HepG2 (cell line): ENCODE measurements around the gene STARD10. TPM values are rescaled to one million over a fixed set of nuclear protein-coding genes. Genes with fewer than 3 reads are reported as not detected.

Source experiments
- AGO1 ChIP-seq: fragments of 200-400 bp; formaldehyde crosslinking; IDR thresholded peaks from 2 replicates; pipeline ENCODE4 v1.6.1; 2017; ENCODE audit warnings: mild to moderate bottlenecking, low read depth, low read length, moderate library complexity; ENCODE audit not compliant: poor library complexity, severe bottlenecking
- ASH2L ChIP-seq: fragments of 300-600, 200-600 bp; sonication (generic); IDR thresholded peaks from 2 replicates; pipeline ENCODE4 v1.7.0; 2017; ENCODE audit warnings: low read depth, mild to moderate bottlenecking, moderate library complexity, mixed read lengths, low read length; ENCODE audit not compliant: insufficient read length
- FOXK2 ChIP-seq: fragments of 450-650 bp; IDR thresholded peaks from 2 replicates; pipeline ENCODE4 v1.6.1; 2016
- GMEB1 ChIP-seq: sonication (generic); formaldehyde crosslinking; IDR thresholded peaks from 2 replicates; pipeline ENCODE4 v1.5.1; 2020; ENCODE audit warnings: missing genetic modification reagents, mild to moderate bottlenecking, borderline replicate concordance
- HOXA5 ChIP-seq: sonication (generic); formaldehyde crosslinking; IDR thresholded peaks from 2 replicates; pipeline ENCODE4 v1.4.0; 2020; ENCODE audit warnings: missing genetic modification reagents
- MXD4 ChIP-seq: IDR thresholded peaks from 2 replicates; pipeline ENCODE4 v1.6.1; 2016; ENCODE audit warnings: mild to moderate bottlenecking, missing biosample characterization, missing genetic modification reagents
- NFE2 ChIP-seq: sonication (generic); formaldehyde crosslinking; IDR thresholded peaks from 2 replicates; pipeline ENCODE4 v1.4.0; 2020; ENCODE audit warnings: missing genetic modification reagents
- NFE2L2 ChIP-seq: fragments of 150-350 bp; IDR thresholded peaks from 2 replicates; pipeline ENCODE4 v1.6.1; 2014; ENCODE audit warnings: low read length
- NR1H2 ChIP-seq: sonication (generic); formaldehyde crosslinking; IDR thresholded peaks from 2 replicates; pipeline ENCODE4 v1.8.1; 2022; ENCODE audit warnings: low read depth, missing genetic modification reagents, borderline replicate concordance
- PBX3 ChIP-seq: sonication (generic); formaldehyde crosslinking; IDR thresholded peaks from 2 replicates; pipeline ENCODE4 v1.8.1; 2023; ENCODE audit warnings: missing genetic modification reagents, inconsistent platforms, borderline replicate concordance
- PRMT3 ChIP-seq: sonication (generic); formaldehyde crosslinking; IDR thresholded peaks from 2 replicates; pipeline ENCODE4 v1.8.1; 2022; ENCODE audit warnings: low read depth, mild to moderate bottlenecking, moderate library complexity, missing genetic modification reagents, borderline replicate concordance
- SMAD1 ChIP-seq: sonication (generic); formaldehyde crosslinking; IDR thresholded peaks from 2 replicates; pipeline ENCODE4 v1.4.0; 2020; ENCODE audit warnings: missing genetic modification reagents, low read depth, mild to moderate bottlenecking, borderline replicate concordance
- SP2 ChIP-seq: sonication (generic); formaldehyde crosslinking; IDR thresholded peaks from 2 replicates; pipeline ENCODE4 v1.5.1; 2020; ENCODE audit warnings: mild to moderate bottlenecking, missing genetic modification reagents
- TGIF2 ChIP-seq: IDR thresholded peaks from 2 replicates; pipeline ENCODE4 v1.6.1; 2016; ENCODE audit warnings: control low read depth, missing compliant biosample characterization
- ZNF124 ChIP-seq: sonication (generic); formaldehyde crosslinking; IDR thresholded peaks from 2 replicates; pipeline ENCODE4 v1.4.0; 2020; ENCODE audit warnings: missing genetic modification reagents
- ZNF432 ChIP-seq: sonication (generic); formaldehyde crosslinking; IDR thresholded peaks from 2 replicates; pipeline ENCODE4 v1.5.0; 2020; ENCODE audit warnings: missing genetic modification reagents, mild to moderate bottlenecking, borderline replicate concordance
- ZNF451 ChIP-seq: sonication (generic); formaldehyde crosslinking; IDR thresholded peaks from 2 replicates; pipeline ENCODE4 v1.5.0; 2020; ENCODE audit warnings: mild to moderate bottlenecking, missing genetic modification reagents
- ZNF7 ChIP-seq: IDR thresholded peaks from 2 replicates; pipeline ENCODE4 v1.6.1; 2016; ENCODE audit warnings: missing biosample characterization, missing genetic modification reagents
- polyA plus RNA-seq, 8 experiments: library from polyadenylated mRNA; depleted of rRNA in 3 of 8; stranded (reverse) in 7 of 8; unstranded in 1 of 8; fragments of >200 nt; fragmentation: Illumina TruSeq in 4 of 8; extraction: Trizol in 4 of 8; gene quantifications; 2 replicates each; pipeline versions ENCODE4 v1.2.1 to v1.2.3, GENCODE V29; 2011 to 2016; ENCODE audit warnings: low read depth in 4 of 8, missing spikeins in 1 of 8, mixed read lengths in 1 of 8; ENCODE audit not compliant: insufficient read depth in 1 of 8
- total RNA-seq, 5 experiments: library from RNA; depleted of rRNA; stranded (reverse); fragments of >200 nt; fragmentation: Illumina TruSeq; extraction: Trizol; gene quantifications; 2 replicates each; pipeline ENCODE4 v1.2.3, GENCODE V29; 2016; ENCODE audit warnings: low read depth in 1 of 5
- TF ChIP-seq, protein P1 (sequence below): sonication (generic); formaldehyde crosslinking; IDR thresholded peaks from 2 replicates; pipeline ENCODE4 v1.8.1; 2023; ENCODE audit warnings: mild to moderate bottlenecking, missing genetic modification reagents
- TF ChIP-seq, protein P2 (sequence below): sonication (generic); formaldehyde crosslinking; IDR thresholded peaks from 2 replicates; pipeline ENCODE4 v1.5.1; 2020; ENCODE audit warnings: mild to moderate bottlenecking, missing genetic modification reagents

The STARD10 gene
- total and polyA plus RNA-seq, 2 of the 13 experiments (the other 11 are each of a cell fraction or from before 2014, with no cell fraction given), result 260 to 341 TPM

GRCh38 chr11:72814286-72815109 is 20.7 kb upstream of the STARD10 start, which contains the start of gene ATG16L2 (continued):
- TF ChIP-seq TGIF2 (CRISPR knock-in tag) (0 out of 2 replicates have a peak, but pooled peaks have one; percentile 37), MXD4 (no peak), ZNF451 (CRISPR knock-in tag) (no peak), ASH2L (peak; percentile 84), AGO1 (peak; percentile 34), PRMT3 (CRISPR knock-in tag) (no peak), SMAD1 (CRISPR knock-in tag) (0 out of 2 replicates have a peak, but pooled peaks have one; percentile 20), GMEB1 (CRISPR knock-in tag) (peak; percentile 45; the same call in 1 of the 2 replicates), ZNF124 (CRISPR knock-in tag) (0 out of 2 replicates have a peak, but pooled peaks have one; percentile 10), ZNF432 (CRISPR knock-in tag) (no peak), HOXA5 (CRISPR knock-in tag) (no peak), NFE2 (CRISPR knock-in tag) (no peak), ZNF7 (CRISPR knock-in tag) (no peak), NR1H2 (CRISPR knock-in tag) (no peak), SP2 (CRISPR knock-in tag) (no peak; the same call in 1 of the 2 replicates), PBX3 (no peak), FOXK2 (no peak), NFE2L2 (no peak)
- TF ChIP-seq, protein P1, sequence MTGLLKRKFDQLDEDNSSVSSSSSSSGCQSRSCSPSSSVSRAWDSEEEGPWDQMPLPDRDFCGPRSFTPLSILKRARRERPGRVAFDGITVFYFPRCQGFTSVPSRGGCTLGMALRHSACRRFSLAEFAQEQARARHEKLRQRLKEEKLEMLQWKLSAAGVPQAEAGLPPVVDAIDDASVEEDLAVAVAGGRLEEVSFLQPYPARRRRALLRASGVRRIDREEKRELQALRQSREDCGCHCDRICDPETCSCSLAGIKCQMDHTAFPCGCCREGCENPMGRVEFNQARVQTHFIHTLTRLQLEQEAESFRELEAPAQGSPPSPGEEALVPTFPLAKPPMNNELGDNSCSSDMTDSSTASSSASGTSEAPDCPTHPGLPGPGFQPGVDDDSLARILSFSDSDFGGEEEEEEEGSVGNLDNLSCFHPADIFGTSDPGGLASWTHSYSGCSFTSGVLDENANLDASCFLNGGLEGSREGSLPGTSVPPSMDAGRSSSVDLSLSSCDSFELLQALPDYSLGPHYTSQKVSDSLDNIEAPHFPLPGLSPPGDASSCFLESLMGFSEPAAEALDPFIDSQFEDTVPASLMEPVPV, result peak; percentile 36; the same call in 1 of the 2 replicates
- TF ChIP-seq, protein P2, sequence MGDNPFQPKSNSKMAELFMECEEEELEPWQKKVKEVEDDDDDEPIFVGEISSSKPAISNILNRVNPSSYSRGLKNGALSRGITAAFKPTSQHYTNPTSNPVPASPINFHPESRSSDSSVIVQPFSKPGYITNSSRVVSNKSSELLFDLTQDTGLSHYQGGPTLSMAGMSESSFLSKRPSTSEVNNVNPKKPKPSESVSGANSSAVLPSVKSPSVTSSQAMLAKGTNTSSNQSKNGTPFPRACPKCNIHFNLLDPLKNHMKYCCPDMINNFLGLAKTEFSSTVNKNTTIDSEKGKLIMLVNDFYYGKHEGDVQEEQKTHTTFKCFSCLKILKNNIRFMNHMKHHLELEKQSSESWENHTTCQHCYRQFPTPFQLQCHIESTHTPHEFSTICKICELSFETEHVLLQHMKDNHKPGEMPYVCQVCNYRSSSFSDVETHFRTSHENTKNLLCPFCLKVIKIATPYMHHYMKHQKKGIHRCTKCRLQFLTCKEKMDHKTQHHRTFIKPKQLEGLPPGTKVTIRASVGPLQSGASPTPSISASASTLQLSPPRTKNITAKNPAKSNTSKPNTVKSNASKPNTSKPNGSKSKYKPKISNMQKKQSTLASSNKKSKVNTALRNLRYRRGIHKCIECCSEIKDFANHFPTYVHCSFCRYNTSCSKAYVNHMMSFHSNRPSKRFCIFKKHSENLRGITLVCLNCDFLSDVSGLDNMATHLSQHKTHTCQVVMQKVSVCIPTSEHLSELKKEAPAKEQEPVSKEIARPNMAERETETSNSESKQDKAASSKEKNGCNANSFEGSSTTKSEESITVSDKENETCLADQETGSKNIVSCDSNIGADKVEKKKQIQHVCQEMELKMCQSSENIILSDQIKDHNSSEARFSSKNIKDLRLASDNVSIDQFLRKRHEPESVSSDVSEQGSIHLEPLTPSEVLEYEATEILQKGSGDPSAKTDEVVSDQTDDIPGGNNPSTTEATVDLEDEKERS (CRISPR knock-in tag), result no peak
